ENCODE results near the gene KRT80. TPM values are rescaled to one million over a fixed set of nuclear protein-coding genes. Genes with fewer than 3 reads are reported as not detected.

KRT80 gene
- total RNA-seq, 2 donors from 2014 or later = not detected

DNA sequence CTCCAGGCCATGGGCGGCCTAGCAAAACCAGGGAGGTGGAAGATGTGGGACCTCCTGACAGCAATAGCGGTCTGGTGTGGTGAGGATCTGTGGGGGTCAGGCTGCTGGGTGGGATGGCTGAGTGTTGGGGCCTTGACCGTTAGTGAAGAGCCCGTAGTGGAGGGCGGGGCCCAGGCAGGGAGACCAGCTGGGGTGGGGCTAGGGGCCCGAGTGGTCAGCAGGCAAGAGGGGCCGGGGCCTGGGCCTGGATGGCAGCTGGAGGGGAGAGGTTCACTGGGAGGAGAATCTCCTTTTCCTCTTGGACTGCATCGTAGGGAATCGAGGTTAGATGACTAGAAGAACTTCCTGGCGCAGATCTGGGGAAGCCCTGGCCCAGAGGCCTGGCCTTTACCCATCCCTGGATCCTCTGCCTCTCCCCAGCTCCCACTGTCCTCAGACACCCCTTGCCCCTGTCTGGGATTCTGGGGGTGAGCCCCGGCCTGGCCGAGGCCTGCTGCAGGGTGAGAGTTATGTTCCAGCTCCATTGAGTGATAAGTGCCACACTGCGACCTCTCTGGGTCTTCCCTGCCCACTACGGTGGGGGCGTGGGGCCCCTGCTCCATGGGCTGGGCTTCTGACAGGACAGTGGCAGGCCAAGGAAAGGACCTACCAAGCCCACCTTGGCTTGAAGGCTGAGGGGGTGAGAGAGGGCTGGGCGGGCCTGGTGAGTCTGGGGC lies 47.1 kb downstream of the KRT80 start:
- ATAC-seq (replicated peaks in 1 of 2) (no peak), DNase-seq (no peak)
- no peaks in the 10 kb centered on the region for H3K4me1 Mint-ChIP-seq (ENCODE audit: low read depth)
- H3K9me3 Mint-ChIP-seq = no peaks in the 10 kb centered on the region
- H3K36me3 Mint-ChIP-seq (ENCODE audit: insufficient read depth in 2 of 2) = no peaks in the 10 kb centered on the region
- no peak overlapping the region for H3K4me3 Mint-ChIP-seq
- no peaks in the 10 kb centered on the region for H3K27me3 Mint-ChIP-seq (ENCODE audit: low read depth)
- no peak overlapping the region for H3K27ac Mint-ChIP-seq

GRCh38 chr12:52142431-52142830 lies 49.4 kb downstream of the KRT80 start:
- H3K9me3 Mint-ChIP-seq = no peaks in the 10 kb centered on the region
- ATAC-seq (replicated peaks in 1 of 2) (no peak), DNase-seq (no peak)
- H3K27ac Mint-ChIP-seq = no peak overlapping the region
- no peak overlapping the region for H3K4me3 Mint-ChIP-seq
- H3K27me3 Mint-ChIP-seq (ENCODE audit: low read depth) = no peaks in the 10 kb centered on the region
- H3K4me1 Mint-ChIP-seq (ENCODE audit: low read depth) = no peaks in the 10 kb centered on the region
- H3K36me3 Mint-ChIP-seq (ENCODE audit: insufficient read depth in 2 of 2) = no peaks in the 10 kb centered on the region

GRCh38 chr12:52141875-52142274 lies 49.9 kb downstream of the KRT80 start:
- Mint-ChIP-seq H3K9me3 (no peaks in the 10 kb centered on the region), H3K27me3 (ENCODE audit: low read depth) (no peaks in the 10 kb centered on the region)
- DNase-seq = no peak

DNA sequence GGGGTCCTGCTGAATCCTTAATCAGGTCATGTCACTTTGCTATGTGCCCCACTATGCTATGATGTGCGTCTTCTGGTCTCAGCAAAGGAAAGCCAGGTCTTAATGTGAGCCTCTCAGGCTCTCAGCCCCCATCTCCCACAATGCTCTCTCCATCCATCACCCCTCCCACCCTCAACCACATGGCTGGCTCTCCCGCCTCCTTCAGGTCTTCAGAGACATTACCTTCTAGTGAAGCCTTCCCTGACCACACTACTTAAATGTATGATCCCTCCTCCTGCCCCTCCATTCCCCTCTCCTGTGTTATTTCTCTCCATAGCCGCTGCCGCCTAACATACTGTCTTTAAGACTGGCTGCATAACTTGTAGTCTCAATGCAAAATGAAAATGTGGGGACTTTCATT lies 50.5 kb downstream of the KRT80 start:
- Mint-ChIP-seq H3K4me1 (ENCODE audit: low read depth) (no peaks in the 10 kb centered on the region), H3K9me3 (no peaks in the 10 kb centered on the region), H3K4me3 (no peak overlapping the region), H3K36me3 (ENCODE audit: insufficient read depth in 2 of 2) (no peaks in the 10 kb centered on the region), H3K27me3 (ENCODE audit: low read depth) (no peaks in the 10 kb centered on the region), H3K27ac (no peak overlapping the region)
- DNase-seq (no peak), ATAC-seq (replicated peaks in 1 of 2) (no peak)

More at GRCh38 chr12:52141875-52142274, 49.9 kb downstream of the KRT80 start:
- ATAC-seq (replicated peaks in 1 of 2) = no peak
- Mint-ChIP-seq H3K4me3 (no peak overlapping the region), H3K36me3 (ENCODE audit: insufficient read depth in 2 of 2) (no peaks in the 10 kb centered on the region), H3K27ac (no peak overlapping the region), H3K4me1 (ENCODE audit: low read depth) (no peaks in the 10 kb centered on the region)

GRCh38 chr12:52139579-52140062 lies 52.2 kb downstream of the KRT80 start:
- peak; percentile 40 to 48 for DNase-seq
- Mint-ChIP-seq H3K27ac (no peak overlapping the region), H3K4me1 (ENCODE audit: low read depth) (no peaks in the 10 kb centered on the region), H3K9me3 (no peaks in the 10 kb centered on the region), H3K4me3 (no peak overlapping the region), H3K36me3 (ENCODE audit: insufficient read depth in 2 of 2) (no peaks in the 10 kb centered on the region), H3K27me3 (ENCODE audit: low read depth) (no peaks in the 10 kb centered on the region)
- peak; percentile 75 for ATAC-seq (replicated peaks in 1 of 2)

DNA sequence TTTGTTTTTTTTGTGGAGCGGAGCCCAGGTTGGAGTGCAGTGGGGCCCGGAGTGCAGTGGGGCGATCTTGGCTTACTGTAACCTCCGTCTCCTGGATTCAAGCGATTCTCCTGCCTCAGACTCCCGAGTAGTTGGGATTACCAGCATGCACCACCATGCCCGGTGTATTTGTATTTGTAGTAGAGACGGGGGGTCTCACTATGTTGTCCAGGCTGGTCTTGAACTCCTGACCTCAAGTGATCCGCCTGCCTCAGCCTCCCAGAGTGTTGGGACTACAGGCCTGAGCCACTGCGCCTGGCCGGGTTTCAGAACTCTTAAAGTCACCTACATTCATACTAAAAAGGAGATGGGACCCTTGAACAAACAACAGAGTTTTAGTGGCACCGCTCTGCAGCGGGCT lies 52.7 kb downstream of the KRT80 start:
- no peak overlapping the region for H3K27ac Mint-ChIP-seq
- H3K4me3 Mint-ChIP-seq = no peak overlapping the region
- DNase-seq (no peak), ATAC-seq (replicated peaks in 1 of 2) (no peak)
- no peaks in the 10 kb centered on the region for H3K9me3 Mint-ChIP-seq
- no peaks in the 10 kb centered on the region for H3K27me3 Mint-ChIP-seq (ENCODE audit: low read depth)
- H3K4me1 Mint-ChIP-seq (ENCODE audit: low read depth) = no peaks in the 10 kb centered on the region
- no peaks in the 10 kb centered on the region for H3K36me3 Mint-ChIP-seq (ENCODE audit: insufficient read depth in 2 of 2)

DNA sequence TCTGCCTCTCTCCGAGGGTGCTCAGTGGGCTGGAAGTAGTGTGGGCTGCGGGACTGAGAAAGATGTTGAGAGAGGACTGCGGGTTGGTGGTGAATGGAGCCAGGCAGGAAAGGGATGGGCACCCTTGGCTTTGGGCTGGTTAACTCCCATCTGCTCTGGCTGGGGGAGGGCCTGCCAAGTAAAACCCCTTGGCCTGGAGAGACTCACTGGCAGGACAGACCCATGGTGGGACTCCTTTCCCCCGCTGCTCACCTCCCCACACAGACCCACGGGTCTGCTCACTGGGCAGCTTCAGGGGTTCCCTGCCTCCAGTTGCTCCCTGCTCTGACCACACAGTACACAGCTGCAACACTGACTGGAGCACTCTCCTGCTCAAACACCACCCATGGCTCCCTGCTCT lies 54.1 kb downstream of the KRT80 start:
- H3K27me3 Mint-ChIP-seq (ENCODE audit: low read depth) = no peaks in the 10 kb centered on the region
- no peak for DNase-seq
- no peaks in the 10 kb centered on the region for H3K9me3 Mint-ChIP-seq
- no peaks in the 10 kb centered on the region for H3K4me1 Mint-ChIP-seq (ENCODE audit: low read depth)
- no peak for ATAC-seq (replicated peaks in 1 of 2)
- no peak overlapping the region for H3K4me3 Mint-ChIP-seq
- H3K36me3 Mint-ChIP-seq (ENCODE audit: insufficient read depth in 2 of 2) = no peaks in the 10 kb centered on the region
- H3K27ac Mint-ChIP-seq = no peak overlapping the region

DNA sequence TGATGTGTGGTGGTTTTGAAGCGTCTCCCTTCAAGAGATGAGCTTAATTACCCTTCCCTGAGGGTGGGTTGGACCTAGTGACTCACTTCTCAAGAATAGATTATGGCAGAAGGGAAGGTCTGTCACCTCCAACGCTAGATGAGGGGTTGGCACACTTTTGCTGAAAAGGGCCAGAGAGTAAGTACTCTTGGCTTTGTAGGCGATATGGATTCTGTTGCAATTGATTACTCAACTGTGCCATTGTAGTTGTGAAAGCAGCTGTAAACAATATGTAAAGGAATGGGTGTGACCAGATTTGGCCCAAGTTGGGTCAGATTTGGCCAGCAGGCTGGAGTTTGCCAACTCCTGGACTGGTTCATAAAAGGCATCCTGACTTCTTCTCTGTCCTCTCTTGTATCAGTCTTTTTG lies 59.1 kb downstream of the KRT80 start:
- Mint-ChIP-seq H3K9me3 (no peaks in the 10 kb centered on the region), H3K4me3 (no peak overlapping the region), H3K36me3 (ENCODE audit: insufficient read depth in 2 of 2) (no peaks in the 10 kb centered on the region), H3K4me1 (ENCODE audit: low read depth) (no peaks in the 10 kb centered on the region), H3K27me3 (ENCODE audit: low read depth) (peaks cover 11% of the 10 kb centered on the region), H3K27ac (no peak overlapping the region)
- DNase-seq (no peak), ATAC-seq (replicated peaks in 1 of 2) (peak in 1 of 2 donors; percentile 36)

GRCh38 chr12:52130711-52131110 lies 61.1 kb downstream of the KRT80 start:
- no peak overlapping the region for H3K27ac Mint-ChIP-seq
- H3K9me3 Mint-ChIP-seq = no peaks in the 10 kb centered on the region
- no peaks in the 10 kb centered on the region for H3K36me3 Mint-ChIP-seq (ENCODE audit: insufficient read depth in 2 of 2)
- peaks cover 13% of the 10 kb centered on the region for H3K27me3 Mint-ChIP-seq (ENCODE audit: low read depth)
- DNase-seq (no peak), ATAC-seq (replicated peaks in 1 of 2) (no peak)
- no peaks in the 10 kb centered on the region for H3K4me1 Mint-ChIP-seq (ENCODE audit: low read depth)
- no peak overlapping the region for H3K4me3 Mint-ChIP-seq

DNA sequence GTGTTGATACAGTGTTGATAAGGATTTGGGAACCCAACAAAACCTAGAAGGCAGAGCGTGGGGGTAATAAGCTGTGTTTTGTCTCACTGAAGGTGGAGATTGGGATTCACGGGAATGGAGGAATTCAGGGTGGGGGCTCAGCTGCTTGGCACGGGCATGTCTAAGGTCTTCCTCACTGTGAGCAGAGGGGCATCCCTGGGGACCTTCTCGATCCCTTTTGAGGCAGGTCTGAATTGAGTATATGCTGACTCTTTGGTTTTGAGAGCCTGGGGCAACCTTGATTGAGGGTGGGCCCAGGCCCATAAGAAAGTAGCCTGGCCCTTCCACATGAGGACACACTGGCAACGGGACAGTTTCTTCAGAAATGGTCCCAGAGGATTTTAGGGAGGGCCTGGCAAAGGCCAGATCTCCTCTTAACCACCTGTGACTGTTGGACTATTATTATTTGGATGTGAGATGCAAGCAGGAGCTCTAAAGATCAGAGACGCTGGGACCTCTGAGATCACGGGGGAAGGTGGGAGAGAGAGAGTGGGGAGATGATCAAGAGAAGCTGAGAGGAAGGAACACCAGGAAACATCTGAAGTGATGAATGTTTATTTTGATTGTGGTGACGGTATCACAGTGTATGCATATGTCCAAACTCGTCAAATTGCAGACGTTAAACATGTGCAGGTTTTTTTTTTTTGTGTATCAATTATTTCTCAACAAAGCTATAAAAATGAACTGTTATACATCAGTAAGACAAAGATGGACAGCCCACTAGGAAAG lies 63.9 kb downstream of the KRT80 start:
- Mint-ChIP-seq H3K9me3 (no peaks in the 10 kb centered on the region), H3K4me3 (no peak overlapping the region), H3K36me3 (ENCODE audit: insufficient read depth in 2 of 2) (no peaks in the 10 kb centered on the region), H3K4me1 (ENCODE audit: low read depth) (no peaks in the 10 kb centered on the region), H3K27ac (no peak overlapping the region), H3K27me3 (ENCODE audit: low read depth) (peaks cover 18% of the 10 kb centered on the region)
- DNase-seq (no peak), ATAC-seq (replicated peaks in 1 of 2) (no peak)

DNA sequence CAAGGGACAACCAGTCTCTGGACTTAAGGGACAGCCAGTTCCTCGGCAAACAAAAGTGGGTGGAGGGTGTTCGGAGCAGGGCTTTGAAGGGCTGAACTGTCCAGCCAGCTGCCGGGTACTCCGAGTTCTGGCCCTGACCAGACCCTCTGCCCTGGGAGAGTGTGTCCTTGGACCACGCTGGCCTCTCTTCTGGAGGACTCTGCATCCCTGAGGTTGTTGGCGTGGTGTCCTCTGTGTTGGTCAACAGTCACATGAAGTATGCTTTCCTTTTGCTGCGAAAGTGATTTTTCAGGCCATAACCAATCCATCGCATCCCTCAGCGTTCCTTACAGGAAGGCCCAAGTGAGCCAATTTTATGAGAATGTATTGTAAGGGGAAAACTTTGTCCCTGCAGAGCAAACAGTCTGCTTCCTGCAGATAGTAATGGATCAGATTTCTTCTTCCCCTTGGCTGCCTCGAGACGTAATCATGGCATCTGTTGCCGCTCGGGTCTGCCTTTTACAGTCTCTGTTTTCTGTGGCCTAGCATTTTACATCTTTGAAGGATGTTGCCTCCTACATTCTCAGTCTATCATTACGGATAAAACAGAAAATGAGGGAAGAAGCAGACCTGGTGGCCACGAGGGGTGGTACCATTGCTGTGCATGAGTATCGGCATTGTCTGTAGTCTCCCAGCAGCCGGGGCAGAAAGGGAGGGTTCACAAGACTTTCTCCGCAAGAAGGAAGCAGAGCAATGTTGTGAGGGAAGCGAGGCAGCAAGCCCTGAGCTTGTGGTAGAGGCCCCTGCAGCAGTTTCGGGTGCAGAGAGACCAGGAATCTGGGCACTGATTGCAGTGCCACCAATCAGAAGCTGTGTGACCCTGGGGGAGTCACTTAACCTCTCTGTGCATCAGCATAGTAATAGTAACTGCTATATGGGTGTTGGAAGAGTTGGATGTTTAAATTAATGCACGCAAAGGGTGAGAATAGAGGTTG lies 64.9 kb downstream of the KRT80 start:
- peaks cover 4% of the 10 kb centered on the region for H3K4me1 Mint-ChIP-seq (ENCODE audit: low read depth)
- ATAC-seq (replicated peaks in 1 of 2) = no peak
- no peak overlapping the region for H3K4me3 Mint-ChIP-seq
- H3K27me3 Mint-ChIP-seq (ENCODE audit: low read depth) = peaks cover 18% of the 10 kb centered on the region
- no peaks in the 10 kb centered on the region for H3K9me3 Mint-ChIP-seq
- no peaks in the 10 kb centered on the region for H3K36me3 Mint-ChIP-seq (ENCODE audit: insufficient read depth in 2 of 2)
- no peak for DNase-seq
- no peak overlapping the region for H3K27ac Mint-ChIP-seq

- H3K9me3 Mint-ChIP-seq = no peaks in the 10 kb centered on the region
- H3K4me1 Mint-ChIP-seq (ENCODE audit: low read depth) = peaks cover 9% of the 10 kb centered on the region
- no peak for ATAC-seq (replicated peaks in 1 of 2)
- DNase-seq = no peak
- H3K27ac Mint-ChIP-seq = no peak overlapping the region
- H3K27me3 Mint-ChIP-seq (ENCODE audit: low read depth) = peaks cover 10% of the 10 kb centered on the region
- no peaks in the 10 kb centered on the region for H3K36me3 Mint-ChIP-seq (ENCODE audit: insufficient read depth in 2 of 2)
- no peak overlapping the region for H3K4me3 Mint-ChIP-seq
These were observed 65.7 kb downstream of the KRT80 start for GRCh38 chr12:52126050-52126604.

Data from activated T-cell treated with anti-CD3 and anti-CD28 coated beads, Interleukin-2, amount 50 U/mL, for 72 hours (primary cell).